Adipocyte (in vitro differentiated cells): ENCODE results near the gene SARDH.
A peak's percentile ranks its signal among the peaks of the same experiment; 100 is the strongest.
"Not testable (repeated sequence)": the region's sequence is repeated elsewhere in the genome, so short reads cannot be mapped to it uniquely, and the experiment has no call there.

Experiments
- DNase-seq: peaks from one replicate; pipeline ENCODE4 v3.0.0-alpha.2; 2015; ENCODE audit warnings: low read depth
- H3K27me3 ChIP-seq: replicated peaks from 2 replicates; pipeline ENCODE4 v1.7.0; 2013; ENCODE audit warnings: mild to moderate bottlenecking, low read length, moderate library complexity; ENCODE audit not compliant: control insufficient read depth, insufficient read depth
- H3K36me3 ChIP-seq: 2 replicates; pipeline ENCODE4 v1.7.0; 2013; ENCODE audit warnings: low read length, mild to moderate bottlenecking, moderate library complexity; ENCODE audit not compliant: control insufficient read depth, insufficient read depth, severe bottlenecking
- H3K4me1 ChIP-seq: 2 replicates; pipeline ENCODE4 v1.7.0; 2013; ENCODE audit warnings: mild to moderate bottlenecking, low read length, moderate library complexity; ENCODE audit not compliant: control insufficient read depth, insufficient read depth
- H3K4me3 ChIP-seq: 2 replicates; pipeline ENCODE4 v1.7.0; 2013; ENCODE audit warnings: mild to moderate bottlenecking, low read length, moderate library complexity
- H3K9ac ChIP-seq: 2 replicates; pipeline ENCODE4 v1.7.0; 2013; ENCODE audit warnings: mild to moderate bottlenecking, low read length, moderate library complexity
- H3K9me3 ChIP-seq: 2 replicates; pipeline ENCODE4 v1.7.0; 2013; ENCODE audit warnings: mild to moderate bottlenecking, low read length, moderate library complexity; ENCODE audit not compliant: control insufficient read depth

The SARDH gene

GRCh38 chr9:133680976-133681657, 57.0 kb downstream of the SARDH start:
- DNase-seq: no peak
- Histone ChIP-seq H3K9me3 (no peaks in the 10 kb centered on the region), H3K27me3 (peaks cover 38% of the 10 kb centered on the region), H3K9ac (no peak overlapping the region), H3K4me3 (no peak overlapping the region), H3K4me1 (peaks cover 16% of the 10 kb centered on the region), H3K36me3 (no peaks in the 10 kb centered on the region)

DNA sequence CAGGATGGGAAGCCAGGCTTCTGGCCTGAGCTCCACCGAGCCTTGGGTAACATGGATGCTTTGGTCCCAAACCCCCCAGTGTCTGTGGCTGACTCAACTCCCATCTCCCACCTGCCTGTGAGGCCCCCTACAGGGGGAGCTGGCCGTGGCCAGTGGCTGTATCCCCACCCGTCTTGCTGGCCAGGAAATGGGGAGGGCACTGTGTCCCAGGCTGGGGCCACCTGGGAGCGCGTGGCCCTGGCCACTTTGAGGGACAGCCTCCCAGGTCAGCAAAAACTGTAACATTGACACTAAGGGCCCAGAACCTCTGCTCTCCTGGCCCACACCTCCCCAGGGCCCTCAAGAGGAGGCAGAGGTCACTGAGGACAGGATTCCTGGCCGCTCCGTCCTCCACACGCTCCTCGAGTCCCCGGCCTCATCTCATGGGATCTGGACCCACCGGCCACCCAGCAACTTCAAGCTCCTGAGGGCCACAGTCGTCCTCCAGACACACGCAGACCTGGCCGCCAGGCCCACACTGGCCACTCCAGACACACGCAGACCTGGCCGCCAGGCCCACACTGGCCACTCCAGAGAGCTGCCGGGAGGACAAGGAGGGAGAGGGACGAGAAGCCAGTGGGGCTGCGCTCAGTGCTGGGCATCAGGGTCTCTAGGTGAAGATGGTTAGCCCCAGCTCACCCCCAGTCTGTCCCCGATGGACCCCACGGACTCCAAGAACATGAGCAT, 57.7 kb downstream of the SARDH start:
- H3K27me3 ChIP-seq: peaks cover 38% of the 10 kb centered on the region
- H3K4me3 ChIP-seq: no peak overlapping the region
- no peaks in the 10 kb centered on the region for H3K9me3 ChIP-seq
- no peak for DNase-seq
- no peak overlapping the region for H3K9ac ChIP-seq
- no peaks in the 10 kb centered on the region for H3K36me3 ChIP-seq
- peaks cover 16% of the 10 kb centered on the region for H3K4me1 ChIP-seq

GRCh38 chr9:133679466-133680061, 58.6 kb downstream of the SARDH start:
- Histone ChIP-seq H3K9ac (no peak overlapping the region), H3K4me1 (peaks cover 16% of the 10 kb centered on the region), H3K4me3 (peak overlapping the region; percentile 35), H3K36me3 (no peaks in the 10 kb centered on the region), H3K27me3 (peaks cover 41% of the 10 kb centered on the region), H3K9me3 (no peaks in the 10 kb centered on the region)
- no peak for DNase-seq

- H3K9ac ChIP-seq: no peak overlapping the region
- H3K9me3 ChIP-seq: no peaks in the 10 kb centered on the region
- DNase-seq: no peak
- no peaks in the 10 kb centered on the region for H3K36me3 ChIP-seq
- peaks cover 42% of the 10 kb centered on the region for H3K27me3 ChIP-seq
- no peak overlapping the region for H3K4me3 ChIP-seq
- peaks cover 16% of the 10 kb centered on the region for H3K4me1 ChIP-seq
Measured at GRCh38 chr9:133679056-133679455, 59.1 kb downstream of the SARDH start.

DNA sequence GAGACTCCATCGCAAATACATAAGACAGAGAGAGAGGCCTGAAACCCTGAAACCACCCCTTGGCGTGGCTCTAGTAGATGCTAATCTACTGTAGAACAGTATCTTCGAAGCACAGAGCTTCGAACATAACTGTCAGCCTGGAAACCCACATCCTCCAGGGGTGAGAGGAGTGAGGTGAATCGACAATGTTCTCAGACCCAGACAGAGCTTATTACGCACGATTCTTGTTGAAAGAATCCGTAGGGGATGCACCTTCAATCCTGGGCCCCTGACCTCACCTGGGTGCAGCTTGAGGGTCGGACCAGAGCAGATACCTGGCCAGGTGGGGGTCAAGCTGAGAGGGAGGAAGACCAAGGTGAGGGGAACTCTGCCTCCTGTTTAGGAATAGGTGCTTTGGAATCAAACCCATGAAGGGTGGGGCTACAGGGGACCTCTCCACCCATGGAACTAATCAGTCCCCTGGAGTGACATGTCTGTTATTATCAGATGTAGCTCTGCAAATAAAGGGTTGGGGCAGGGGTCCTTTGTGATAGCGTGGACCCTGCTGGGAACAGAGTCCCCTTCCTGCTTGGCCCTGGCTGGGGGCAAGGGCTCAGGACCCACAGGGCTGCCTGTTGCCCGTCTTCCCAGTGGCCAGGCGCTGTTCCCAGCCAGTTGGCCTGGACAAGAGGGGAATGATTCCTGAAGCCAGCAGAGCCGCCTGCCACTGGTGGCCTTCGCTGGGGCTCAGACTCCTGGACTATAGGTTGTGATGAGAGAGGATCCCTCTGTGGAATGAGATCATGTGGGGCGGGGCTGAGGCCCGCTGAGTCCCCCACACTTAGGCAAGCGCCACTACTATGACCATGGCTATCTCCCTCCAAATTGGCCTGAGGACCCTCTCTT, 60.8 kb downstream of the SARDH start:
- Histone ChIP-seq H3K4me1 (peaks cover 12% of the 10 kb centered on the region), H3K36me3 (no peaks in the 10 kb centered on the region), H3K9ac (no peak overlapping the region), H3K9me3 (no peaks in the 10 kb centered on the region), H3K27me3 (peaks cover 48% of the 10 kb centered on the region), H3K4me3 (no peak overlapping the region)
- no peak for DNase-seq

DNA sequence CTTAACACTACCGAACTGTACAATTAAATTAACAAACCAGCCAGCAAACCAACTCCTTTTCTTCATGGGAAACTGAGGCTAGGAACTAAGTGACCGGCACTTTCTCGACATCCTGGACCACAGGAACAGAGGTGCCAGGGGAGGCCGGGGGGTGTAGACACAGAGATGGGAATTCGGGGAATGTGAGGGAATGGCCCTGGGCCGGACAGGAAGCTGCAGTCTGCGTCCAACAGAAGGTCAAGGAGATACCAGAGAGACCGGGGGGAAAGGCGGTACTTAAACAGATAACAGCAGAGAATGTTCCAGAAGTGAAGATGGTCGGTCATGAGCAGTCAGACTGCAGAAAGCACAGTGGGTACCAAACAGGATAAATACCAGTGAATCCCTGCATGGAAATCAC, 61.7 kb downstream of the SARDH start:
- no peaks in the 10 kb centered on the region for H3K36me3 ChIP-seq
- peaks cover 46% of the 10 kb centered on the region for H3K27me3 ChIP-seq
- H3K9ac ChIP-seq: no peak overlapping the region
- H3K9me3 ChIP-seq: peaks cover 5% of the 10 kb centered on the region
- peaks cover 12% of the 10 kb centered on the region for H3K4me1 ChIP-seq
- DNase-seq: no peak
- no peak overlapping the region for H3K4me3 ChIP-seq

- peaks cover 40% of the 10 kb centered on the region for H3K27me3 ChIP-seq
- H3K4me3 ChIP-seq, DNase-seq, H3K9me3 ChIP-seq, H3K9ac ChIP-seq, H3K36me3 ChIP-seq: not testable (repeated sequence)
- H3K4me1 ChIP-seq: peaks cover 12% of the 10 kb centered on the region
Measured at GRCh38 chr9:133675796-133676195, 62.4 kb downstream of the SARDH start.

DNA sequence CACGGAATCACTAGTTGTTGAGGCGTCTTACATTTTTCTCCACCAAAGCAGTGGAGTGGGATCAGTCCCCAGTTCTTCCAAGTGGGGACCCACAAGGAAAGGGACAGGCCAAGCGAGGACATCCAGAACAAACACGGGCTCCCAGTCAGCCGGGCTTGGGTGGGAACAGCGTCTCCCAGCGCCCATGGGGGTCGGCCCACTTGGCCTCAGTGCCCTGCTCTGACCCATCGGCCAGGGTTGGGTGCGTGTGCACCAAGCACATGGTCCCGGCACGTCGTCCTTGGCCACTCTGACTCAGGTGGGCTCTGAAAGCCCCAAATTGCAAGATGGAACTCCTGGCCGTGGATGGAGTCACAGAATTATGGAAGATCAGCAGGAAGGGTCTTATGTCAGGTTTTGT, 64.1 kb downstream of the SARDH start:
- DNase-seq: no peak
- H3K4me1 ChIP-seq: no peaks in the 10 kb centered on the region
- H3K9me3 ChIP-seq: peaks cover 5% of the 10 kb centered on the region

GRCh38 chr9:133673258-133673655, 64.9 kb downstream of the SARDH start:
- H3K27me3 ChIP-seq: peaks cover 29% of the 10 kb centered on the region
- DNase-seq: no peak
- H3K4me1 ChIP-seq: no peaks in the 10 kb centered on the region
- no peak overlapping the region for H3K9ac ChIP-seq
- H3K4me3 ChIP-seq: no peak overlapping the region
- H3K9me3 ChIP-seq: peaks cover 5% of the 10 kb centered on the region
- no peaks in the 10 kb centered on the region for H3K36me3 ChIP-seq

More for the DNA sequence above, 64.1 kb downstream of the SARDH start:
- Histone ChIP-seq H3K27me3 (peaks cover 37% of the 10 kb centered on the region), H3K36me3 (no peaks in the 10 kb centered on the region), H3K9ac (no peak overlapping the region), H3K4me3 (no peak overlapping the region)

GRCh38 chr9:133672503-133673257, 65.5 kb downstream of the SARDH start:
- no peak for DNase-seq
- H3K9ac ChIP-seq: no peak overlapping the region
- no peaks in the 10 kb centered on the region for H3K4me1 ChIP-seq
- peaks cover 5% of the 10 kb centered on the region for H3K9me3 ChIP-seq
- peaks cover 23% of the 10 kb centered on the region for H3K27me3 ChIP-seq
- H3K4me3 ChIP-seq: no peak overlapping the region
- no peaks in the 10 kb centered on the region for H3K36me3 ChIP-seq
